ENCODE measurements around the gene RBBP9.
"Not testable (repeated sequence)": the region's sequence is repeated elsewhere in the genome, so short reads cannot be mapped to it uniquely, and the experiment has no call there.

The RBBP9 gene

GRCh38 chr20:18496740-18497592 is at the start of gene RBBP9:
Gene RBBP9 (minus strand): TSS chr20:18497225. CDS start chr20:18497167, 58 bp downstream.
- DNase-seq = peak; percentile 80

DNA sequence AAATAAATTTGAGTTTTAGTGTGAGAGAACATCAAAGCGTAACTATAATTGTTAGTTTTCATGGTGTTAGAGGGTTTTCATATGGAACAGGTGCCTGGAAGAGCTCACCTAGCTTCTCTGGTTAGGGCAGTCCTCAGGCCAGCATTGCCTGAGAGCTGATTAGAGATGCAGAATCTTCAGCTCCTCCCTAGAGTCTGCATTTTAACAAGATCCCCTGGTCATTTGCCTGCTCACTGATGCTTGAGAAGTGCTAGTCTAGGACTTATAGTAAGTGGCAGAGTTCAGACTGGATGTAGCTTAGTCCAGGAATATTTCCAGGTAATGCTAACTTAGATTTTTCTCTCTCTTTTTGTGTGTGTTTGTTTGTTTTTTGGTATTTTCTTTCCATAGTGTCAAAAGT is 48.5 kb upstream of the RBBP9 start:
- no peak for DNase-seq

DNA sequence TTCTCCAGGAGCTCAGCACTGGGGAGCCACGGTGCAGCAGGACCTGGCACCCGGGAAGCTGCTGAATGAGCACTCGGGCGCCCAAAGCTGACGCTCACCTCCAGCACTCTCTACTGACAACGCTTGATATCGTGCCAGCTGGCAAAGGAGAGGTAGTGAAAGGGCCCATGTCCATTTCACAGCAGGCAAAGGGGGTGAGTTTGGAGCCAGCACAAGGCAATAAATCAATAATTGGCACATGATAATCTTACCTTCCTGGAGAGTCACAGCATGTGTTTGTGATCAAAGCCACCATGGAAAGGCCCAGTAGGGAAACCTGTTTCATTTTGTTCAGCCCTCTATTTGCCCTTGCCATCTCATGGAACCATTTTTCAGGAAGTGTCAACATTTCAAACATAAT is 46.9 kb upstream of the RBBP9 start:
- no peak for DNase-seq

DNA sequence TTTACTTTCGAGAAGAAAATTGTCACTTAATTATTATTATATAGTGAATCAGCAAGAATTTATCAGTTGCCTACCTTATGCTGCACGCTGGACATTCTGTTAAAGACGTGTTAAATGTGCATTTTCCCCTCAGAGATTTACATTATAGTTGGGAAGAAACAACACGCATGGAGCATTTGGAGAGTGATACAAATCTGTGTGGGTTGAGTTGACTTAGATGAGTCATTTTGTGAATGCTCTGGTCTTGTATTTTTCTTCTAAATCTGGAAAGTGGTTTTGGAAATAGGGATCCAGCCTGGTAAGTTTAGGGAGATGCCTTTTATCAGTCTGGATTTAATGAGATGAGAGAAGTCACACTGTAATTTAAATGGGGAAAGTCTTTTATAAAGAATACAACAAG is 46.2 kb upstream of the RBBP9 start:
- no peak for DNase-seq

DNA sequence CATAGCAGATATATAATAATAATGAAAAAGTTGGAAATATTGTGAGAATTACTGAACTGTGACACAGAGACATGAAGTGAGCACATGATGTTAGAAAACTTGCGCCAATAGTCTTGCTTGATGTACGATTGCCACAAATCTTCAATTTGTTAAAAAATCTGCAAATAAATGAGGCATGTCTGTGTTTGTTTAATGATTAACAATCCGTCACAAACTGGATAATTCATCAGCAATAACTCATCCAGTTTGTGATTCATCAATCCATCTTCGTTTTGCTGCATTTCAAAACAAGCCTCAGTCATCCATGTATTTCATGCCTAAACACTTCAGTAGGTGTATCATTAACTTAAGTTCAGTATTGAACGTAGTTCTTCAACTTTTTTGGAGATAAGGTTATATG is 44.7 kb upstream of the RBBP9 start:
- DNase-seq = no peak

DNA sequence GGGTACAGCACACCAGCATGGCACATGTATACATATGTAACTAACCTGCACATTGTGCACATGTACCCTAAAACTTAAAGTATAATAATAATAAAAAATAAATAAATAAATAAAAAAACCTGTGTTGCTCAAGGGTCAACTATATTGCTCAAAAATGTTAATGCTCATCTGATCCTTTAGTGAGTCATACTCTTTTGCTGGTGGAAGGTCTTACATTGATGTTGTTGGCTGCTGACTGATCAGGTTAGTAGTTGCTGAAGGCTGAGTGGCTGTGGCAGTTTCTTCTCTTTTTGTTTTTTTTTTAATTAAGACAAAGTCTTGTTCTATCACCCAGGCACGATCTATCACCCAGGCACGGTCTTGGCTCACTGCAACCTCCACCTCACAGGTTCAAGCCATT is 40.6 kb upstream of the RBBP9 start:
- DNase-seq = no peak

GRCh38 chr20:18533978-18534644 is 37.1 kb upstream of the RBBP9 start:
- no peak for DNase-seq

- no peak for DNase-seq
These were observed 36.5 kb upstream of the RBBP9 start for GRCh38 chr20:18533491-18533890.

GRCh38 chr20:18532626-18533025 is 35.6 kb upstream of the RBBP9 start:
- no peak for DNase-seq

DNA sequence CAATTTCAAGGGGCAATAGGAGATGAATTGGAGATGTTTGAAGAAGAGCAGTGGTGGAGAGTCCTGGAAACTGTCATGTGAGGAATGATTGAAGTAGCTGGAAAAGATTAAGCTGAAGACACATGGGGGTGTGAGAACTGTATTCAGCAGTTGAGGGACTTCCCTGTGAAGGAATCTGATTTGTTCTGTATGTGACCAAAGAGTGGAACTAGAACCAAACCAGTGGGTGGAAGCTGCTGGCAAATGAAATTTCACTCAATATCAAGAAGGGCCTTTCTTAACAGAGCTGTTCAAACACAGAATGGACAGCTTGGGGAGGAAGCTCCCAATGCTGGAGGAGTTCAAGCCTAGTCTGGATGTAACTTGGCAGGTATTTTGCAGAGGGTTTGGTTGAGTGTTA is 32.0 kb upstream of the RBBP9 start:
- no peak for DNase-seq

GRCh38 chr20:18527836-18528235 is 30.8 kb upstream of the RBBP9 start:
- DNase-seq = peak; percentile 10

- no peak for DNase-seq
These were observed 30.3 kb upstream of the RBBP9 start for GRCh38 chr20:18527339-18527738.

- DNase-seq = not testable (repeated sequence)
These were observed 29.7 kb upstream of the RBBP9 start for GRCh38 chr20:18526761-18527160.

DNA sequence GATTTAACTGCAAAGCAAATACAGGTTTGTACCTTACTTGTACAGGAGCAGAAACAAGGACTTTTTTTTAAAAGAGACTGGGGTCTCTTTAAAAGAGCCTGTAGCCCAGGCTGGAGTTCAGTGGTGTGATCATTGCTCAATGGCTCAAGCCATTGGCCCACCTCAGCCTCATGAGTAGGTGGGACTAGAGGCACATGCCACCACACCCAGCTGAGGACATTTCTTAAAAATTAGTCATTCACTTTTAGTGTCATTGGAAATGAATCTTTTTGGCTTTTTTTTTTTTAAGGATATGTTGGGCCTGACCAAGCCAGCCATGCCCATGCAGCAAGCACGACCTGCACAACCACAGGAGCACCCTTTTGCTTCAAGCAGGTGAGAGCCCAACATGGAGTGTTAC is 27.6 kb upstream of the RBBP9 start:
- peak; percentile 21 for DNase-seq

DNA sequence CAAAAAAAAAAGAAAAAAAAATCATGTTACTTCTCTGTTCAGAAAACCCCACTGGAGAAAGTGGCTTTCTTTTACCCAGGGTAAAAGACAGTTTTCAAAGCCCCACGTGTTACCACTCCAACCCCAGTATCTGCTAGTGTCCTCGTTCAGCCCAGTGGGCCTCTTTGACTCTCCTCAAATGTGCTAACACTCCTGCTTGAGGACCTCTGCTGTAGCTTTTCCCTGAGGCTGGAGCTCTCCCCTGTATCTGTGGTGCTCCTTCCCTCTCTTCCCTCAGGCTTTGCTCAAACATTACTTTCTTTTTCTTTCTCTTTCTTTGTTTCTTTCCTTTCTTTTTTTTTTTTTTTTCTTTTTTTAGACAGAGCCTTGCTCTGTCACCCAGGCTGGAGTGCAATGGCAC is 26.0 kb upstream of the RBBP9 start:
- DNase-seq = no peak

- peak; percentile 8 for DNase-seq
These were observed 25.0 kb upstream of the RBBP9 start for GRCh38 chr20:18522066-18522465.

DNA sequence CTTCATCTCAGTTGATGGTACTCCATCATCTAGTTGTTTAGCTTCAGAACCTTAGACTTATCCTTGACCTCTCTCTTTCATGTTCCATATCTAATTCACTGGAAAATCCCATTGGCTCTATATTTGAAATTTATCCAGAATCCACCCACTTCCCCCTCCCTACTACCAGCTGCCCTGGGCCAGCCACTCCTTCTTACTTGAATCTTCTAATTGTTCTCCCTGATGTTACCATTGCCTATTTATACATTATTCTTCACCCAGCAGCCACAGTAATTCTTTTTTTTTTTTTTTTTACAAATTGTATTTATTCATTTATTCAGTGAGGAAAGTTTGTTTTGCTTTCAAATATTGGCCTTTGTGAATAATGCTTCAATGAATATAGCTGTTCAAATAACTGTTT is 18.9 kb upstream of the RBBP9 start:
- DNase-seq = no peak

- no peak for DNase-seq
These were observed 17.1 kb upstream of the RBBP9 start for GRCh38 chr20:18514127-18514526.

GRCh38 chr20:18513208-18513607 is 16.2 kb upstream of the RBBP9 start:
- DNase-seq = no peak

GRCh38 chr20:18511571-18511970 is 14.5 kb upstream of the RBBP9 start:
- no peak for DNase-seq

- peak; percentile 96 for DNase-seq
These were observed 10.5 kb upstream of the RBBP9 start, which contains the start of gene SEC23B for GRCh38 chr20:18507218-18508191. Gene SEC23B (plus strand): TSS chr20:18507940. CDS start chr20:18510836, 2,896 bp downstream.

DNA sequence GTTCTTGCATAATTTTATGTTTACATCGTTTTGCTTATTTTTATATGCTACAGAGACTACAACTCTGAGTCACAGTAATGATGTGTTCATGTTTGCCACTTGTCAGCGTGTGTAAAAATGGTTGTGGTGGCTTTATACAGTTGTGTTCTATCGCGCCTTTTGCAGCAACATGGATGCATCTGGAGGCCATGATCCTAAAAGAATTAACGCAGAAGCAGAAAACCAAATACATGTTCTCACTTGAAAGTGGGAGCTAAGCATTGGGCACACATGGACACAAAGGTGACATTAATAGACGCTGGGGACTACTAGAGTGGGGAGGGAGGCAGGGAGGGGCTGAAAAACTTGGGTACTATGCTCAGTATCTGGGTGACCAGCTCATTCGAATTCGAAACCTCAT is 9.7 kb upstream of the RBBP9 start:
- DNase-seq = no peak

DNA sequence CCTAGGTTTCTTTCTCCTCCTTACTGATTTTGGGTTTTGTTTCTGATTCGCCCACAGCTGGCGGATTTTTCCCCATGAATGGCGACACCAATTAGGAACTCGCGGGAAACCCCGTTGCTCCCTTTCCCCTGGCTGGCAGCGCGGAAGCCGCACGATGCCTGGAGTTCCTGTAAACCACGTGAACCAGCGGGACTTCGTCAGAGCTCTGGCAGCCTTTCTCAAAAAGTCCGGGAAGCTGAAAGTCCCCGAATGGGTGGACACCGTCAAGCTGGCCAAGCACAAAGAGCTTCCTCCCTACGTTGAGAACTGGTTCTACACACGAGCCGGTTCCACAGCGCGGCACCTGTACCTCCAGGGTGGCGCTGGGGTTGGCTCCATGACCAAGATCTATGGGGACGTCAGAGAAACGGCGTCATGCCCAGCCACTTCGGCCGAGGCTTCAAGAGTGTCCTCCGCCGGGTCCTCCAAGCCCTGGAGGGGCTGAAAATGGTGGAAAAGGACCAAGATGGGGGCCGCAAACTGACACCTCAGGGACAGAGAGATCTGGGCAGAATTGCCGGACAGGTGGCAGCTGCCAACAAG is 7.5 kb upstream of the RBBP9 start:
- DNase-seq = peak; percentile 19

All from fibroblast of upper back skin (primary cell).